Keratinocyte (primary cell): ENCODE results near the gene TTC28. TPM values are rescaled to one million over a fixed set of nuclear protein-coding genes. Genes with fewer than 3 reads are reported as not detected.

Experiments
- DNase-seq: peaks from one replicate; pipeline ENCODE4 v3.0.0-alpha.2; 2011; ENCODE audit warnings: low read depth, missing footprints, low spot score
- FAIRE-seq: peaks from 2 replicates; lab custom pipeline; 2011; peaks lifted over from hg19 to GRCh38; lab: Jason Lieb, UNC
- H2AFZ ChIP-seq: 2 replicates; pipeline ENCODE4 v1.6.0; 2012; ENCODE audit warnings: low read length, control low read depth, inconsistent platforms; ENCODE audit not compliant: control insufficient read depth
- H3K27ac ChIP-seq: 2 replicates; pipeline ENCODE4 v1.5.1; 2011; ENCODE audit warnings: low read length; ENCODE audit not compliant: control insufficient read depth, insufficient read depth
- H3K27me3 ChIP-seq: 3 replicates; pipeline ENCODE4 v1.6.0; 2011; ENCODE audit warnings: low read length; ENCODE audit not compliant: control insufficient read depth, insufficient read depth; ENCODE audit errors: extremely low read depth
- H3K36me3 ChIP-seq, 2 experiments: 2 replicates in 1 of 2; 3 replicates in 1 of 2; pipeline ENCODE4 v1.5.1; 2011; ENCODE audit warnings: low read length in 2 of 2, mild to moderate bottlenecking in 1 of 2; ENCODE audit not compliant: control insufficient read depth in 2 of 2, insufficient read depth in 2 of 2; ENCODE audit errors: extremely low read depth in 1 of 2
- H3K4me1 ChIP-seq: 3 replicates; pipeline ENCODE4 v1.5.1; 2011; ENCODE audit warnings: low read length; ENCODE audit not compliant: control insufficient read depth, insufficient read depth; ENCODE audit errors: extremely low read depth
- H3K4me2 ChIP-seq: 3 replicates; pipeline ENCODE4 v1.6.0; 2011; ENCODE audit warnings: low read depth, low read length; ENCODE audit not compliant: control insufficient read depth, insufficient read depth; ENCODE audit errors: extremely low read depth
- H3K4me3 ChIP-seq, 3 experiments: fragments of 200-600 bp in 1 of 3; sonication (generic) in 1 of 3; 2 replicates in 2 of 3; 3 replicates in 1 of 3; pipeline ENCODE4 v1.5.1; 2011 to 2016; ENCODE audit warnings: low read length in 3 of 3, mild to moderate bottlenecking in 3 of 3, control low read depth in 2 of 3, inconsistent platforms in 1 of 3, low read depth in 1 of 3, mixed read lengths in 1 of 3, mixed run types in 1 of 3, moderate library complexity in 1 of 3; ENCODE audit not compliant: control insufficient read depth in 2 of 3, insufficient read depth in 2 of 3; ENCODE audit errors: extremely low read depth in 1 of 3
- H3K79me2 ChIP-seq: 2 replicates; pipeline ENCODE4 v1.6.0; 2012; ENCODE audit warnings: low read length; ENCODE audit not compliant: control insufficient read depth, insufficient read depth
- H3K9ac ChIP-seq: 3 replicates; pipeline ENCODE4 v1.6.0; 2011; ENCODE audit warnings: low read length; ENCODE audit not compliant: control insufficient read depth, insufficient read depth; ENCODE audit errors: extremely low read depth
- H3K9me1 ChIP-seq: 3 replicates; pipeline ENCODE4 v1.6.0; 2011; ENCODE audit warnings: low read length; ENCODE audit not compliant: control insufficient read depth, insufficient read depth; ENCODE audit errors: extremely low read depth
- H3K9me3 ChIP-seq: 2 replicates; pipeline ENCODE4 v1.5.1; 2012; ENCODE audit warnings: low read depth, low read length; ENCODE audit not compliant: control insufficient read depth
- H4K20me1 ChIP-seq: 3 replicates; pipeline ENCODE4 v1.6.0; 2011; ENCODE audit warnings: low read length; ENCODE audit not compliant: control insufficient read depth, insufficient read depth; ENCODE audit errors: extremely low read depth
- CTCF ChIP-seq, 3 experiments: IDR thresholded peaks in 1 of 3; conservative IDR thresholded peaks in 1 of 3; optimal IDR thresholded peaks in 1 of 3; 2 replicates in 2 of 3; 3 replicates in 1 of 3; pipeline versions ENCODE3 to v1.5.1; 2011; ENCODE audit warnings: low read length in 3 of 3, mild to moderate bottlenecking in 3 of 3, moderate library complexity in 2 of 3, control low read depth in 1 of 3, inconsistent platforms in 1 of 3; ENCODE audit not compliant: insufficient read depth in 2 of 3; ENCODE audit errors: extremely low read depth in 1 of 3
- EZH2 ChIP-seq: IDR thresholded peaks from one replicate; pipeline ENCODE4 v1.6.1; 2012; ENCODE audit warnings: inconsistent platforms, mild to moderate bottlenecking, low read length, moderate library complexity
- dilution Hi-C: fragments of 300-500 bp; cut with MboI; formaldehyde crosslinking; loops from one replicate; pipeline ENCODE4 v1.7.0; 2020; ENCODE audit warnings: low sequenced_read_pairs; ENCODE audit not compliant: extremely low pct_ligation_motif_present
- polyA plus RNA-seq, 5 experiments: library from polyadenylated mRNA; depleted of rRNA in 3 of 5; stranded (reverse) in 3 of 5; stranded (forward) in 1 of 5; unstranded in 1 of 5; fragments of >200 nt; gene quantifications; 1 replicate in 1 of 5; 2 replicates in 3 of 5; 3 replicates in 1 of 5; pipeline versions ENCODE4 v1.2.1 to v1.2.3, GENCODE V29; 2011 to 2012; ENCODE audit warnings: missing spikeins in 2 of 5, low read depth in 1 of 5, low replicate concordance in 1 of 5

The TTC28 gene
- polyA plus RNA-seq, 1 donor (not counting 4 experiments of a cell fraction or from before 2014, with no cell fraction given), result 0.66 TPM

- Histone ChIP-seq H3K79me2 (no peaks in the 10 kb centered on the region), H3K27ac (no peak overlapping the region), H3K9ac (no peak overlapping the region), H2AFZ (no peak overlapping the region), H3K9me1 (no peaks in the 10 kb centered on the region), H3K9me3 (no peaks in the 10 kb centered on the region), H4K20me1 (no peaks in the 10 kb centered on the region), H3K4me3 (no peak overlapping the region), H3K4me1 (no peaks in the 10 kb centered on the region), H3K27me3 (no peaks in the 10 kb centered on the region), H3K4me2 (no peak overlapping the region), H3K36me3 (no peaks in the 10 kb centered on the region)
- DNase-seq, result no peak
- FAIRE-seq, result no peak
- no peak for TF ChIP-seq CTCF (optimal IDR thresholded peaks at IDR 0.05 in 1 of 3, IDR thresholded peaks at IDR 0.05 in 1 of 3, conservative IDR thresholded peaks at IDR 0.05 in 1 of 3; ENCODE audit: extremely low read depth in 1 of 3, insufficient read depth in 2 of 3, low read length in 3 of 3)
- TF ChIP-seq EZH2, result no peak
- dilution Hi-C loops, result no loop called here
These were observed 701.3 kb downstream of the TTC28 start for GRCh38 chr22:27978317-27978716.

GRCh38 chr22:27976586-27976985 lies 703.1 kb downstream of the TTC28 start:
- no peaks in the 10 kb centered on the region for H3K36me3 ChIP-seq
- TF ChIP-seq EZH2, result no peak
- TF ChIP-seq CTCF (optimal IDR thresholded peaks at IDR 0.05 in 1 of 3, IDR thresholded peaks at IDR 0.05 in 1 of 3, conservative IDR thresholded peaks at IDR 0.05 in 1 of 3; ENCODE audit: extremely low read depth in 1 of 3, insufficient read depth in 2 of 3, low read length in 3 of 3), result no peak
- no peak overlapping the region for H3K4me3 ChIP-seq
- H3K4me2 ChIP-seq, result no peak overlapping the region
- no peaks in the 10 kb centered on the region for H3K9me3 ChIP-seq
- H3K27me3 ChIP-seq, result no peaks in the 10 kb centered on the region
- H3K79me2 ChIP-seq, result no peaks in the 10 kb centered on the region
- H3K27ac ChIP-seq, result no peak overlapping the region
- no peak for DNase-seq
- H3K4me1 ChIP-seq, result no peaks in the 10 kb centered on the region
- H3K9me1 ChIP-seq, result no peaks in the 10 kb centered on the region
- no peak overlapping the region for H2AFZ ChIP-seq
- no peak overlapping the region for H3K9ac ChIP-seq
- dilution Hi-C loops, result no loop called here
- no peaks in the 10 kb centered on the region for H4K20me1 ChIP-seq
- no peak for FAIRE-seq
